CD1c-positive myeloid dendritic cell (primary cell): Measurements from ENCODE around the gene IL17RA.
A peak's percentile ranks its signal among the peaks of the same experiment; 100 is the strongest.

Experiments
- DNase-seq: peaks from one replicate; pipeline ENCODE4 v3.0.0-alpha.2; 2016; ENCODE audit errors: extremely low spot score

IL17RA gene

DNA sequence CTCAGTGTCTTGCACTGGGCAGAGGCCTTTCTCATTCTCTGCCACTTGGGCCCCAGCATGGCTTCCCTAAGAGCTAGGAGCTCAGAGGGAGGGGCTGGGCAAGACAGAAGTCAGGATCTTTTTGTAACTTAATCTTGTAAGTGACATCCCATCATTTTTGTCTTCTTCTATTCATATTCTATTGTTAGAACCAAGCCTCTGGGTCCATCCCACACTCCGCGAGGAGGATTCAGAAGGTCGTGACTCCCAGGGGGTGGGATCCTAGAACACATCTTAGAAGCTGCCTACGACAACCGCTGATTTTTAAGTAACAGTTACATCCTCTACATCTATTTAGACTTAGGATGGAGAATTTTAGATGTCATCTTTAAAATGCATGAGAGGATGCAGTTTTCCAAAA, 1.5 kb upstream of the IL17RA start:
- no peak for DNase-seq

DNA sequence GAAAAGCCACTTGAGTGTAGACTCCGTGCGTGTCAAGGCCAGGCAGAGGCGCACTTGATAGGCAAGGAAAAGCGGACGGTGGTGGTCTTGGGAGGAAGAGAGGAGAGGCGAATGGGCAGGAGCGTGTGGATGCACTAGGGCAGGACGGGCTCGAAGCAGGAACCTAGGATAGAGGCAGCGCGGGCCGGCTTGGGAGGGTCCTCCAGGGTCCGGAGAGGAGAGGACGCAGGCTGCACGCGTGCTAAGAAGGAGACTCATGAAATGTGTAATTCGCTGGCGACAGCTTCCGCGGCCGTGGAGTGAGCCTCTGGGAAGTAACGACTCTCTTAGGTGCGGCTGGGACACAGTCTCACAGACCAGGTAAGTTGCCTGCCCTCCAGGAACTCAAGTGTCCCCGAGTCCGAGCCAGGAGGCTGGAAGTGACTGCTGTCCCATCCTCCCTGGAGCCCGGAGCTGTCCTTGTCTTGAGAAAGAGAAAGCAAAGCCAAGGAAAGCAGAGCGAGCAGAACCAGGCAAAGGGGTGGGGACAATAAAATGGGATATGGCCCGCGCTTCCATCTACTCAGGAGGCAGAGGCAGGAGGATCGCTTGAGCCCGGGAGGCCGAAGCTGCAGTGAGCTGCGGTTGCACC, 874 bp upstream of the IL17RA start:
- no peak for DNase-seq

DNA sequence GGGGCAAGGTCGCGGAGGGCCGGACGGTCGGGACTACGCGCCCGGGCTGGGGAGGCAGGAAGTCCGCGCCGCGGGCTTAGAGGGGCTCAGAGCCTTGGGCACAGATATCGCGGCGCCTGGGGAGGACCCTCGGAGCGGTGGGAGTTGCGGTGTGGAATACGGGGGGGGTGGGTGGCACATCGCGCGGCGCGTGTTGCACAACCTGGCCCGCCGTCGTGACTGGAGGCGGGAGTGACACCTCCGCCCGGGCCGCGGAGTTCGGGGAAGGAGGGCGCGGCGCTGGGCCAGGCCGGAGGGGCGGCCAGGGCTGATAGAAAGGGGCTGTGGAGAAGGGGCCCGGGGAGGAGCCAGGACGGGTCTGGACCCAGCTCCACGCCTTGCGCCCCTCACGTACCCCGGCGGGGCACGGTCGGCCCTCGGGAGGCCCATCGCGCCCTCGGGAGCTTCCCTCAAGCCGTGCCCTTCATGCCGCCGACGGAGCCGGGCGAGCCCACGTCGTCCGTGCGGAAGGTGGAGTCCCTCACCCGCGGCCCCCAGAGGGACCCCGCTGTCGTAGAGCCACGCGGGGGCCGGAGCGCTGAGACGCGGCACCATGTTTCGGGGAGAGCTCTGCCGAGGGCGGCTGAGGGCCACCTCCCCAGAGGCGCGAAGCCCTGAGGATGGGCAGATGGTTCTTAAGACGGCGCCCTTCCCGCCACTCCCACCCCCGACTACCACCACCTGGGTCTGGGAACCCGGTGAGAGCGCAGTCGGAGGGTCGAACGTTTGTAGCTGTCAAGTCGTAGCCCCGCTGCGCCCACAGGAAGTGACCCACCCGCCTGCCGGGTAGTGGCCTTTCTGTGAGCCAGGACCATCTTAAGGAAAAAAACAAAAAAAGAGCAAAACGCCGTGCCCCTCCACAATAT, 729 bp downstream of the IL17RA start:
- peak; percentile 67 for DNase-seq

DNA sequence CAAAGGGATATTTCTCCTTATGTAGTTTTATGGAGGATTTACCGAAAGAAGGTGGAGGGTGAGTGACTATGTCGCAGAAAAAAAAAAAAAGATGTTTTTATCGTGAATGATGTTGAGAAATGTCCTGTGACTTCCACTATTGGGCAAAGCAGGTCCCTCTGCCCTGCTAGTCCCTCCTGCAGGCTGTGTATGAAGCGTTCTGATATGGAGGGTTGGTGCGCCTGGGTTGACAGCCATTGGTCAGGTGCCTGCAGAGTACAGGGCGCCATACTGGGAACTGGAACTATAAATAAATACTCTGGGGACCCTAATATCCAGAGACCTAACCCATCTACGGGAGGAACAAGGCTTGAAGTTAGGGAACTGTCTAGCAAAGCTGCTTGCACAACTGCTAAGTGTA, 1.5 kb downstream of the IL17RA start:
- peak; percentile 65 for DNase-seq

DNA sequence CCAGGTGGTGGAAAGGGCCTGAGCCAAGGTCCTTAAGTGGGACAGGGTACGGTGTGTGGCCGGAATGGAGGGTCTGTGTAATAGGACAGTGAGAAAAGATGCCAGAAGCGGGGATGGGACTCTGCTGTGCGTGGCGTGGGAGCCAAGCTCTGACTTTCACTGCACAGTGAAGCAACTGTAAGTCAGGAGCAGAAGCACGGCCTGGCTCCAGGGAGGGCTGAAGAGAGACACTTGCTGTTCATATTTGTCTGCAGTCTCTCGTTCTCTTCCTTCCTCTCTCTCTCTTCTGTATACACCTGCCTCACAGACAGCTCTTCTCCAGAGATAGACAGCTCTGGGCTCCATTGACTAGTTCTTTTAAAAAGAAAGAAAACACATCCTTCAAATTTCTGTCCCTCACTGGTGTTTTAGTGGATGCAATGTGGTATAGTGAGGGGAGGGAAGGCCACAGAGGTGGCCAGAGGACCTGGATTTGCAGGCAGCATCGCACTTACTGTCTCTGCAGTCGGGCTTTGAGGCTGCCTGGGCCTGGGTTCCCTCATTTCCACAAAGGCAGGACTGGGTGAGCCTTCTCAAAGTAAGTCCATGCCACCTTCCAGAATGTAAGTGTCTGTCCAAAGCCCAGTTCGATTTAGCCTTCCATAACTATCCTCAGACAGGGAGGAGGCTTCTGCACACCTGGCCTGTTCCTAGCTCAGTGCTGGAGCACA, 2.1 kb downstream of the IL17RA start:
- DNase-seq = peak; percentile 33

DNA sequence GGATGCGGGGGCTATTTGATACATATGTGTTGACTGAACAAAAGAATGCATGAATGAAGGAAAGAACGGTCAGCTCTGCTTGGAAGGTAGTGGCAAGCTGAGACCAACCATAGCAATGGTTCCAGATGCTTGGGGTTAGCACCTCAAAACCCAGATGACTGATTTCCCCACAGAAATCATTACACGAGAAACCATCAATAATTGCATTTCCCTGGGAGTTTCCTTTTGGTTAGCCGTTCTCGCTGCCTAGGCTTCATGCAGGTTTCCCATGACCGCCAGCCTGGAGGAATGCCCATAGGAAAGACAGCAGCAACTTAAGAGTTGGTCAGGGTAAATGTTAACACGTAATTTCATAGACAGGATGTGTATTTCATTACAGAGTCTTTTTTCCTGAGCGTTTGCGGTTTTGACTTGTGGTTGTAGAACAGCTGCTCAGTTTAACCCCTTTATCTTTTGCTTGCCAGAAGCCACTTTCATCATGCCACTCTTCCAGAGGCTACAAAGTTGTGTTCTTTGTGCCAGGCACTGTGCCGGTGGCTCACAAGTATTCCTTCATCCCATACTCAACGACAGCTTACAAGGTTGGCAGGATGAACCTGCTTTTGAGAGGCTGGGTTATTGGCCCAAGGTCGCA, 2.8 kb downstream of the IL17RA start:
- peak; percentile 39 for DNase-seq

DNA sequence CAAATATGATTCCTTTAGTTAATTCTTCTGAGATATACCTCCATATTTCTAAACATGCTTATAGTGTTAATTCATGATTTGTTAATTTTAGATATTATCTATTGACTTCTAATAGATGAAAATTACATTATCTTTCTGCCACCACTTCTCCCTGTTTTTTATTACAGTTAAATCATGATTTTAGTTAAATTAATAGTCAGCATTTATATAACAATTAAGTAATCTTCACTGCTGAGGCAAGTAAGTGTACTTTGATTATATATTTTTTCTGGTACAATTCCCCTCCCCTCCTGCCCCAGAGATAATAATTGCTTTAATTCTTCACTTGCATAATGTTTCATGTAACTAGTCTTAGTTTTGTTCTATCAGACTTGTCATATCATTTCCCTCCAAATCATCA, 5.8 kb downstream of the IL17RA start:
- no peak for DNase-seq

DNA sequence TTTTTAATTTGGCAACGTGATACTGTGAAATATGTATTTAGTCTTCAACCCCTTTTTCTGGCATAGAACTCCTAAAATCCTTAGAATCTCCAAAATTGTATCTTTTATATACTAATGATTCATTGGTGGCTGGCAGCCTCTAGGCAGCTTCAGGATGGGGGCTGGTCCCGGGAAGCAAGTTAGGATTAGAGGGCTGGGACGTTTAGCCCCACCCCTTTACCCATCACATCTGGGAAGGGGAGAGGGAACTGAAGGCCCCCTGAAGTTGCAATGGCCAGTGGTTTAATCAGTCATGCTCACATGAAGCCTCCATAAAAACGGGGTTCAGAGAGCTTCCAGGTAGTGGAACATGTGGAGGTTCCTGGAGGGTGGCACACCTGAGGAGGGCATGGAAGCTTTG, 7.1 kb downstream of the IL17RA start:
- DNase-seq = no peak

DNA sequence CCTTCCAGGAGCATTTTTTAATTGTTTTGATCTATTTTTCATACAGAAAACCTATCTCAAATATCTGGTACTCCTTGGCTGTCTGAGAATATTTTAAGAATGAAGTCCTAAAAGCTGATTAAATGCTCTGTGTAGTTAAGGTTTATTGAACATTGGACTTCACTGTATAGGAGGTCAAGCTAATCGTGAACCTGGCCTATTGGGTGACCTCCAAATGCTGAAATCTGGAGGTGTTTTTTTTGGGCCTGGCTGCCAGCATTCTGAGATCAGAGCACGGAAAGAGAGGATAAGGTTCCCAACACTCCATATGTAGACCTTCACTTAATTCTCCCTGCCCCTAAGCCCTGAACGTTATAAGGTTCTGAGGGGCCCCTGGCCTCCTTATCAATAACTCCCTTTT, 8.3 kb downstream of the IL17RA start:
- DNase-seq = no peak

DNA sequence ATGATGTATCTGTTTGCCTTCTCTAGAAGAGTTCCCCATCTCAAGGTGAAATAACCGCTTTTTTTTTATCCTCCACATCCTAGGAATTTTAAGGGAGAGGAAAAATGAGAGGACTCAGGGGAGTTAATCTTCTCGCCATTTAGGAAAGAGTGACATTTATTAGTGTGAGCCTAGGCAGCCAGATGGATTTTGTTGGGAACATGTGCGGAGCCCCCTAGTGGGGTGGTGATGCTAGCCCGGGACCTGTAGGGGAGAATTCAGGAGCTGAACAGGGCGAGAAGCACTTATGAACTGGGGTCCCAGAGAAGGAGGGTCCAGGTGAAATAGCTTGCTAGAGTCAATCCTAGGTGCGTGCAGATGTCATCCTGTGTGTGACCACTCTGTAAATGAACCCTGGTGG, 10.7 kb downstream of the IL17RA start:
- DNase-seq = no peak

DNA sequence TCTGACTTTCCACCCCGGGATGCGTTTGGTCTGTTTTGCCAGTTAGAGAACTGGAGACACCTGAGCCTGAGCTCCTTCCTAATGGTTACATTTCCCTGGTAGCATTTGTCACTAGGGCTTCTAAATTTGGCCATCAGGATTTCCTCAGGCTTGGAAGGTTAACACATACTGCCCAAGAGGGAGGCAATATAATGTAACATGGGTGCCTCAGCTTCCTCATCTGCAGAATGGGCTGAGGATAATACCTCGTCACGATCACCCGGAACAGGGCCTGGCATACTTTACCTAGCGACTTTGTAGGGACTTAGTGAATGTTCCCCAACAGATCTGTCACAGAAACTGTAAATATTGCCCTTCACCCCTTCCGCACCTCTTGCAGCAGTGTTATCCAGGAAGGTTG, 11.3 kb downstream of the IL17RA start:
- no peak for DNase-seq

DNA sequence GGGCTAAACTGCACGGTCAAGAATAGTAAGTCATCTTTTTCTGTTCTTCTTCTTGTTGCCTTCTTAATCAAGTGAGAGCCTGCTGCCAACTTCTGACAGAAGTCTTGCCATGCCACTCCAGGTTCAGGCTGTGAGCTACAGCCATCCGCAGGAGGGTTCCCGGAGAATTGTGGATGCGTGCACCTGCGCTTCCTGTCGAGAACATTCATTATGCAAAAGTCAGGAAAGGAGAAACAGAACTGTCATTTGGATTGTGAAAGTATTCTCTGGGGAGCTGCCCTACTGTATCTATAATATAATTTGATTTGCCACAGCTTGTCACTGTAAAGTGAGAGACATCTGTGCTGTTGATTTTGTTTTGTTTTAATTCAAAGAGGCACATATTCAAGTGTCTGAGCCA, 12.3 kb downstream of the IL17RA start:
- DNase-seq = no peak

DNA sequence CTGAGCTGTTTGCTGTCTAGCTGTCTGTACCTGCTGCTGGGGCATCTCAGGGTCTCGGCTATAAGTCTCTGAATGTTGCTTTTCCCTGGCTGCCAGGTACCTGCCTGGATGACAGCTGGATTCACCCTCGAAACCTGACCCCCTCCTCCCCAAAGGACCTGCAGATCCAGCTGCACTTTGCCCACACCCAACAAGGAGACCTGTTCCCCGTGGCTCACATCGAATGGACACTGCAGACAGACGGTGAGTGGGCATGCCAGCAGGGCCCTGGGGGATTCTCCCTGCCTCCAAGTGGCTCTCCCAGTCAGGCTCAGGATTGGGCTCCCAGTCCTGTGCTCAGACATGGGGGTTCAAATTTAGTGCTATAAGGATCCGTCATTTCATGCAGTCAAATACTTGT, 12.9 kb downstream of the IL17RA start:
- no peak for DNase-seq

DNA sequence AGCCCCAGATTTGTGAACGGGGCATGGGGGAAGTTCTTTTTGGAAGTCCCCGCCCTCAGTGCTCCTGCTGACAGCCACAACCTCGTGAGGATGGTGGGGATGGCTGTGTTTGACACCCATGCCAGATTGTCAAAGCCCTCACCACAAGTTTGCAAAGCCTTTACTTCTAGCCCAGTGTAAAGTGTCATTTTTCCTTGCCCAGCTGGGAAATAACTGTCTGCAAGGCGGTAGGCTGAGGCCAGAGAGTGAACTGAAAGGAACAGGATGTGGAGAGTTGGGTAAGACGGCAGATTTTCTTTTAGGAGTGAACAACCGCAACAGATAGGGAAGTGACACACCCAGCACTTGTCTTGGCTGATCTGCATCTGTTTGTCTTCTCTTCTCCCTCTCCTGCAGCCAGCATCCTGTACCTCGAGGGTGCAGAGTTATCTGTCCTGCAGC, 13.6 kb downstream of the IL17RA start:
- DNase-seq = peak; percentile 83

DNA sequence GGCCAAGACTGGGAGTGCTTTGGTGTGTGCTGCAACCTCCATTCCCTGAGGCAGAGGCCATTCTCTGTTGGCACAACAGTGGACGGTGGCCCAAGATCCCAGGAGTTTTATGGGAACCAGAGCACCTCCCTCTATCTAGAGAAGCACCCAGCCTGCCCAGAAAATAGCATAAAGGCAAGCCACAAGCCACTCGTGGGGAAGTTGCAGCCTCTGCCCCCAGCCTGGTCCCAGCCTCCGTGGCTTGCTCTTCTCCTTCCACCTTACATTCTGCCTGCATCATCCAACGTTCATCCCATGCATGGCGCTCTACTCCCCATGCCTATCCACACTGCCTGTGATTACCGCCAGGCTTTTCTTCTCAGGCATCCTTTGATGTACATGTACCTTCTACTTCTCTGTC, 15.8 kb downstream of the IL17RA start:
- DNase-seq = peak; percentile 47

DNA sequence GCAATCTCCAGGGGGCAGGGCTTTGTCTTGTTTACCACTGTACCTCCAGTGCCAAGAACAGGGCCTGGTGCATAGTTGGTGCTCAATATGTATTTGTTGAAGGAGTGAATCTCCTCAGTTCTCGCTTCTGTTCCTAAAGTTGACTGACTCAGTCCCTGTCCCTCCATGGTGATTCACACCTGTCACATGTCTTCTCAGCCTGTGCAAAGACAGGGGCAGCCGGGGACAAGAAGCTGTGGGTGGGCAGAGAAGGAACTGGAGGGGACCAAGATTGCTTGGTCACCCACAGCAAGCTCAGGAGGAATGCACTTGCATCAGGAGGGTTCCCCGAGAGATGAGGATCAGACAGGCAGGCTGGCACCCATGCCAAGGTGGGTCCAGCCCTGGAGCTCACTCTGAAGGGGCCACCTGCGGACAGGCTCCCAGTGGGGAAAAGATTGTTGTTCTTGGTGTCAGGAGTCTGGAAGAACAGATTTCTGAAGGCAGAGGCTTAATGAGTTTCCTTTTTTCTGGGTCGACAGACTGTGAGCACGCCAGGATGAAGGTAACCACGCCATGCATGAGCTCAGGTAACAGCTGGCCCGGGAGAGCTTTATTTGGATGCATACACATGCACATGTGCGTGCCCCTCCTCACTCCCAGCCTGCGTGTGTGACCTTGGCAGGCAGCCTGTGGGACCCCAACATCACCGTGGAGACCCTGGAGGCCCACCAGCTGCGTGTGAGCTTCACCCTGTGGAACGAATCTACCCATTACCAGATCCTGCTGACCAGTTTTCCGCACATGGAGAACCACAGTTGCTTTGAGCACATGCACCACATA, 16.9 kb downstream of the IL17RA start:
- DNase-seq = peak; percentile 88

DNA sequence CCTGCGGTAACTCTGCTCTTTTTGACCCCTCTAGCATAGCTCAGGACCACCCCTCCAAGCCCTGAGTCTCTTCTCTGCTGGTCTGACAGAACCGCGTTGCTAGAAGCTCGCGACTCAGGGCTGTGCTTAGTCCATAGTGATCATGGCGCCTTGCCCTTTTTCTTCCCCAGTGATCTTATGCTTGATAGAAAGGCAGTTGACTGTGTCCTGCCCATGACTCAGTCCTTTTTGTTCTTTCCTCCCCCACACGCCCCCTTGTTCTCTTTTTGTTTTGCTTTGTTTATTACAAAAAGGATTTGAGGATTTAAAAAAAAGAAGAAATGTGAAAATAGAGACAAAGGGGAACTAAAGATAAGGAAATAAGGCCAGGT, 17.5 kb downstream of the IL17RA start:
- peak; percentile 82 for DNase-seq

DNA sequence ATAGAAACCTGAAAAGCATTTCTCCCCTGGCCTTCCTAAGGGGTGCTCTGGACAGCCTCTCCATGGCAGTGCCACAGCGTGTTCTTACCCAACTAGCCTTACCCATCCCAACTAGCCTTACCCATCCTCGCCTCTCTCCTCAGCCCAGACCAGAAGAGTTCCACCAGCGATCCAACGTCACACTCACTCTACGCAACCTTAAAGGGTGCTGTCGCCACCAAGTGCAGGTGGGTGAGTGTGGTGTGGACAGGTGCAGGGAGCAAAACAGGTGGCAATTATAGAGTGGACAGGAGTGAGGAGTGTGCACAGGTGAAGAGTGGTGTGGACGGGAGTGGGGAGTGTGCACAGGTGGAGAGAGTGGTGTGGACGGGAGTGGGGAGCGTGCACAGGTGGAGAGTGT, 18.6 kb downstream of the IL17RA start:
- DNase-seq = no peak

DNA sequence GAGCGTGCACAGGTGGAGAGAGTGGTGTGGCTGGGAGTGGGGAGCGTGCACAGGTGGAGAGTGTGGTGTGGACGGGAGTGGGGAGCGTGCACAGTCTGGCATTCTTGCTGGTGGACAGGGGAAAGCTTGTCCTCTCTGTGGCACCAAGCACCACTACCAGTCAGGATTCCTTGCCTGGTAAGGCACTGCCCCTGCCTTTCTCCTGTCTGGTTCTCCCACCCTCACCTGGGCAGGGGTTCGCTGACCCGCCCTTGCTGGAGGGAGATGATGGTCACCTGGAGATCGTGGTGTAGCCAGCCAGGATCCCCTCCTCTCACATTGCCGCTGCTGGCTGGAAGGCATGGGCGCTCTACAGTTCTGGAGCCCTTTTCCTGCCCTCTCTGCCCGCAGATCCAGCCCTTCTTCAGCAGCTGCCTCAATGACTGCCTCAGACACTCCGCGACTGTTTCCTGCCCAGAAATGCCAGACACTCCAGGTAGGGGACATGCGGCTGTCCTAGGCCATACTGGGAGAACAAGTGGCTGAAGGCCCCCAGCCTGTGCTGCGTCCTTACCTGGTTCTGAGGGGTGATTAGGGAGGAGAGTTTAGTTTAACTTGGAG, 19.6 kb downstream of the IL17RA start:
- no peak for DNase-seq

DNA sequence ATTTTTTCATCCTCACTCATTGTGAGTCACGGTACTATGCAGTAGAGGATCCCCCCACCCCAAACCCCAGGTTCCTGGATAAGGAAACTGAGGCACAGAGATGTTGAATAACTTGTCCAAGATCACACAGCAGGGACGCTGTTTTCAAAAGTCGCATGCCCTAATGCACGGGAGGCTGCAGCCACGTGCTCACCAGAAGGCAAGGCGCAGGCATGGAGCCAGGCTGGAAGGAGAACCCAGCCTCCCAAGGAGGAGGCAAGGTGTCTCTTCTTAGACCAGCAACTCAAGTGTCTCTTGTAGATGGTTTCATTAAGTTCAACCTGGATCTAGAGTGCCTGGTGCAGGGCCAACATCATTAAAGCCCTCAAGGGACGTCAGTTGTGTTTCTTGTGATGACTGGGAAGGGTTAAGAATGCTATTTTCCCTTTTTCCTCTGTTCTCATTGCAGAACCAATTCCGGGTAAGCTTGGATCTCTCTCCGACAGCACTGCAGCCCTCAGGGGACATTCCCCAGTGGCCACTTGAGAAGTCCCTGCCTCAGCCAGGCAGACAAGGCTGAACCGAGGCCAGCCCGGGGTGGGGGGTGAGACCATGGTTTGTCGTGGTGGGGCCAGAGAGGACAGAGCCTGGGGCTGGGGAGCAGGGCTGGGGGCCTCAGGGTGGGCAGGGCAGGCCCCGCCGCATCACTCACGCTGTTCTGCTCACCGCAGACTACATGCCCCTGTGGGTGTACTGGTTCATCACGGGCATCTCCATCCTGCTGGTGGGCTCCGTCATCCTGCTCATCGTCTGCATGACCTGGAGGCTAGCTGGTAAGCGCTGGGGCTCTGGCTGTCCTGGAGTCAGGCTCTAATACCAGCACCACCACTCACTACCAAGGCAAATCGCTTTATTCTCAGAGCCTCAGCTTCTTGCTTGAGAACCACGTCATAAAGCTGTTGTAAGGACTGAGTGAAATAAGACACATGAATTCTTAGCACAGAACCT, 20.6 kb downstream of the IL17RA start:
- DNase-seq = no peak
